Fibroblast of skin of scalp (primary cell): ENCODE measurements around the gene SHROOM3.
"Not testable (repeated sequence)": the region's sequence is repeated elsewhere in the genome, so short reads cannot be mapped to it uniquely, and the experiment has no call there.

Experiments
- DNase-seq: peaks from one replicate; pipeline ENCODE4 v3.0.0-alpha.2; 2013

Gene SHROOM3

DNA sequence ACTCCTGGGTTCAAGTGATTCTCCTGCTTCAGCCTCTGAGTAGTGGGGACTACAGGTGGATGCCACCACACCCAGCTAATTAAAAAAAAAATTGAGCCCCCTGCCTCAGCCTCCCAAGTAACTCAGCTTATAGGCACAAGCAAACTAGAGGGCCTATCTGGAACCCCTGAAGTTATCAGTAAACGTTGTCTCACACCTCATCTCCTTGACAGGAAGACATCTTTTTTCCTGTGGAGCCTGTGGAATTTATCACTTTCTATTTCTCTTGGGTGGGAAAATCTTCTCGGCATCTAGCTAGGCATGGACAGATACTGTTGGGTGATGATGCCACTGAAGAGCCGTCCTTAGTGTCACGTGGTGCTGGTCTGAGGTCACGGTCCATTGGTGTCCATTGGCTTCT lies 291.6 kb downstream of the SHROOM3 start:
- no peak for DNase-seq

DNA sequence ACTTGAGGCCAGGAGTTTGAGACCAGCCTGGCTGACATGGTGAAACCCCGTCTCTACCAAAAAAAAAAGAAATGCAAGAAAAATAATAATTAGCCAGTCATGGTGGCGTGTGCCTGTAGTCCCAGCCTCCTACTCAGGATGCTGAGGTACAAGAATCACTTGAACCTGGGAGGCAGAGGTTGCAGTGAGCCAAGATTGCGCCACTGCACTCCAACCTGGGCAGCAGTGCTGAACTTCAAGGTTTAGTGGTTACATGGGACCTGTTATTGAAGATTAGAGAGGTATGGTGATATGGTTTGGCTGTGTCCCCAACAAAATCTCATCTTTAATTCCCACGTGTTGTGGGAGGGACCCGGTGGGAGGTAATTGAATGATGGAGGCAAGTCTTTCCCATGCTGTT lies 292.9 kb downstream of the SHROOM3 start:
- not testable (repeated sequence) for DNase-seq

DNA sequence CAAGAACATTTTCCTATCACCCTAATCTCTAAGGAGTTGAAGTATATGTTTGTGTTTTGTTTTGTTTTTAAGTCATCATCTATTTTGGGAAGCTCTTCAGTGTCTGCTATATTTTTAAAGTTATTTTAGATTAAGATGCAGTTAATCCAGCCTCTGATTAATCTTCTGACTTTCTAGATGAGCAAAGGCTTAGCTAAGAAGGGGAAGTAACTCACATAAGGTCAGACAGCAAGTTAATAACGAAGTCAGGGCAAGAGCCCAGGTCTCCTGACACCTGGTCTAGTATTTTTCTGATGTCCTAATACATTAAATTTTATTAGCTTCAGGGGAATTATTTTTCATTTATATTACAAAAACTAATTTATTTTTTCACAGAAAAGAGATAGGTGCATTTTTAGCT lies 294.4 kb downstream of the SHROOM3 start:
- DNase-seq: no peak

DNA sequence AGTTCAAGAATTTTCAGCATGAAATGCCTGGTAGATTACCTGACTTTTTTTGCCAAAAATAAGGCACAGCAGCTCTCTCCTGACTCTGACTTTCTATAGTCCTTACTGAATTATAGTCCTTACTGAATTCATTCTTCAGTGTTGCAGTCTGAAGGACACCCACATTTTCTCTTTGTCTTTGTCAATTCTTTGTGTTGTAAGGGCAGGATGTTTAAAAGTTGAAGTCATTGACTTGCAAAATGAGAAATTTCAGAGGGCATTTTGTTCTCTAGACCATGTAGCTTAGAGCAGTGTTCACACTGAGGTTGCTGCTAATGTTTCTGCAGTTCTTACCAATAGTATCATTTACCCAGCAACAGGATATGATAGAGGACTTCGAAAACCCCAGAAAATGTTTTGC lies 295.0 kb downstream of the SHROOM3 start:
- DNase-seq: no peak

DNA sequence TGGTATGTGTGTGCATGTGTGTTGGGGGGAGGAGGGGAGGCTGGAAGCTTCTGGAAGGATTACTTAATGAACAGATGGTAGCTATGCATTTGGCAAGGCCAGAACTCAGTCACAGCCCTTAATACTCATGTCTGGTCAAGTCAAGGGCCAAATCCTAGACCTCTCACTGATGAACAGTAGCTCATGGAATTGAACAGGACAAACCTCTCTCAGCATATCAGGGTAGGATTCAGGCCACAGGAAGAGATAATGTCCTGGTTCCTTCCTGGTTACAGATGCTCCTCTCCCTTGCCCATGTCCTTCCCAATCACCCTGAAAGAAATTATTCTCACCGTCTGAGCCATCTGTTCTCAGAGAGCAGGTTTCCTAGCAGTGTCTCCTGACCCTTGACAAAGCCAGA lies 297.2 kb downstream of the SHROOM3 start:
- DNase-seq: no peak

DNA sequence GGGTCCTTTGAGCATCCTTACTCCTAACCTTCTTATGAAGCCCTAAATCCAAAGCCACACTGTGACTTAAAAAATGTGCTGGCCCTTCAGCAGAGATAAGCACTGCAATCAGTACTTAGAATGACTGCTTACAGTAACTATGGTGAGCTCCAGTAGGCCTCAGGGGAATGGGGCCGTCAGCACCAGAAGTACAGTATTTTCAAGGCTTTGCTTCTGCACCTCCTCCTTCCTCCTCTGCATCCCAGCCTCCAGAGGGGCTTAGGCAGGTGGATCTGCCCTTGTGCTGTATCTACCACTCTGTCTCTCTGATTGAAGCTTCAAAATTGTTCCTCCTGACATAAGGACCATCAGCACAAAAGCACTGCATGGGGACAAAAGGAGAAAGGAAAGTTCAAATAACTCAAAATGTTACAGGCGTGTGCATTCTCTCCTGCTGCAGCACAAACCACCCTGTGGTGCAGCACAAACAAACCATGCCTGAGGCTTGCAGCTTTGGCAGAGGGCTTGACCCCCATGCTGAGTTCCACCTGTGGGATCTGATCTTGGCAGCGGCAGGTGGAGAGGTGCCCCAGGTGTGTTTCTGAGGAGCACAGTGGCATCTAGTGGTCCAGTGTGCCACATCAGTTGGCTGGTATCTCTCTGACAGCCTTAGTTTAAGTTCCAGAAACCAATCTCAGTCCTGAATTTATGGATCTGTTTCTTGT lies 298.2 kb downstream of the SHROOM3 start:
- DNase-seq: peak; percentile 33

DNA sequence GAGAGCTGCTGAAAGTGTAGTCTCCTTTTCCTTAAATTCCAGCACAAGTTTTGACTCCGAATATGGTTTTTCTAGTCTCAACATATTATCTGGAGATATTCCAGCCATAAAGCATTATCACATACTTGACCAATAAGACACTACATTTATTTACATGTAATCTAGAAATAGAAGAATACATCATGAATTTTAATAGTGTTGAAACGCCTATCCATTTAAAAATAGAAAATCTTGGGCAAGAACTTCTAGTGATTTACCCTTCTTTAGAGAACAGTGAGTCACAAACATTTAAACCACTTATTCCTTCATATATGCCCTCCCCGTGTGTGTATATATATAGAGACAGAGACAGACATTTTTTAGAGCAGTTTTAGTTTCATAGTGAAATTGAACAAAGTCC lies 301.4 kb downstream of the SHROOM3 start:
- DNase-seq: peak; percentile 95

DNA sequence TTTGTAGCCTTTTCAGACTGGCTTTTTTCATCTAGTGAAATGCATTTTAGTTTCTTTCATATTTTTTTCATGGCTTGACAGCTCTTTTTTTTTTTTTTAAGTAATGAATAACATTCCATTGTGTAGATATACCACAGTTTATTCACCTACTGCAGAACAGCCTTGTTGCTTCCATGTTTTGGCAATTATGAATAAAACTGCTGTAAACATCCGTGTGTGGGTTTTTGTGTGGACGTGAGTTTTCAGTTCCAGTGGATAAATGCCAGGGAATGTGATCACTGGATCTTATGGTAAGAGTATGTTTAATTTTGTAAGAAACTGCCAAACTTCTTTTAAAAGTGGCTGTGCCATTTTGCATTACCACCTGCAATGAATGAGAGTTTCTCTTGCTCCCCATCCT lies 302.2 kb downstream of the SHROOM3 start:
- peak; percentile 50 for DNase-seq

DNA sequence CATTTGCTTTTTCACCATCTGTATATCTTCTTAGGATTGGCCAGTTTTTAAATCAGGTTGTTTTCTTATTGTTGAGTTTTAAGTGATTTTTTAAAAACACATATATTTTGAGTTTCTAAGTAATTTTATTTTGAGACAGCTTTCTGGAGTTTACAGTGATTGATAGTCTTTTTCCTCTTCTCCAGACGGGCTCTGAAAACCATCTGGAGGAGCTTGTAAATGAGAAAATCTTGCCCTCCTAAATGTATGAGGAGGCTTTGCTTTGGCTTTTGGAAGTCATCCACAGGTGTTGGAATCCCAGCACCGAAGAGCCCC lies 302.7 kb downstream of the SHROOM3 start:
- DNase-seq: no peak

DNA sequence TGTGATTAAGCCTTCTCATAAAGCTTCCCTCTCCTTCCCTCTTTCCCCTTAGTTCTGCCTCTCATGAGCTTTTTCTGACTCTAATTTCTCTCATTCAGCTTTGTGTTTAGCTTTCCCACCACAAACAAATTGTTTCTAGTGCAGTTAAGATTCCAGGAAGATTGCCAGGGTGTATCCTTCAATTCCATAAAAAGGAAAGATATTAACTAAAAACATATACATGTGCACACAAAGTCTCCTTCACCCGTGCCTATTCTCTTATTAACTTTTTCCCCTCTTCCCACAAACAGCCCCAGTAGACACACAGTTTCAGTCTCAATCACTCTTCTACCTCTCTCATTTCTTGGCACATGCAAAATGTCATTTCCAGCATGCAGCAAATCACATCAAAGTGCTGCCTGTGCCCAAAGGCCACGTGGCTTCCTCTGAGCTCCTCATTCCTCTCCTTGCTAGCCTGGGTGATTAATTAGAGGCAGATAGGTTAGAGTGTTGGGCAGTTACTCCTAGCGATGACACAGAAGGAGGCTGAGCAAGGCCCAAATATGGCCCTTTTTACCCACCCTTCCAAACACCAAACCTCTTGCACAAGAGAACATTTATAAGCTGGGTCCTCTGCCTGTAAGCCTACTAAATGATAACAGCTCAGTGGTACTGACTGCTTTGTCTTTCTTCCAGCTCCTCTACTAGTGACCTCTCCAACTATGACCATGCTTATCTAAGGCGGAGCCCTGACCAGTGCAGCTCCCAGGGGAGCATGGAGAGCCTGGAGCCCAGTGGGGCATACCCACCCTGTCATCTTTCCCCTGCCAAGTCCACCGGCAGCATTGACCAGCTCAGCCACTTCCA lies 303.3 kb downstream of the SHROOM3 start:
- peak; percentile 96 for DNase-seq

DNA sequence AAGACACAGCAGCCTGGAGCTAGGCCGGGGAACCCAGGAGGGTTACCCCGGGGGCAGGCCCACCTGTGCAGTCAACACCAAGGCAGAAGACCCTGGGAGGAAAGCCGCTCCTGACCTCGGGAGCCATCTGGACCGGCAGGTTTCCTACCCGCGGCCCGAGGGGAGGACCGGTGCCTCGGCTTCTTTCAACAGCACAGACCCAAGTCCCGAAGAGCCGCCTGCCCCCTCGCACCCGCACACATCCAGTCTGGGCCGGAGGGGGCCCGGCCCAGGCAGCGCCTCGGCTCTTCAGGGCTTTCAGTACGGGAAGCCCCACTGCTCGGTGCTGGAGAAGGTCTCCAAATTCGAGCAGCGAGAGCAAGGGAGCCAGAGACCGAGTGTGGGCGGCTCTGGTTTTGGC lies 305.2 kb downstream of the SHROOM3 start:
- DNase-seq: no peak

DNA sequence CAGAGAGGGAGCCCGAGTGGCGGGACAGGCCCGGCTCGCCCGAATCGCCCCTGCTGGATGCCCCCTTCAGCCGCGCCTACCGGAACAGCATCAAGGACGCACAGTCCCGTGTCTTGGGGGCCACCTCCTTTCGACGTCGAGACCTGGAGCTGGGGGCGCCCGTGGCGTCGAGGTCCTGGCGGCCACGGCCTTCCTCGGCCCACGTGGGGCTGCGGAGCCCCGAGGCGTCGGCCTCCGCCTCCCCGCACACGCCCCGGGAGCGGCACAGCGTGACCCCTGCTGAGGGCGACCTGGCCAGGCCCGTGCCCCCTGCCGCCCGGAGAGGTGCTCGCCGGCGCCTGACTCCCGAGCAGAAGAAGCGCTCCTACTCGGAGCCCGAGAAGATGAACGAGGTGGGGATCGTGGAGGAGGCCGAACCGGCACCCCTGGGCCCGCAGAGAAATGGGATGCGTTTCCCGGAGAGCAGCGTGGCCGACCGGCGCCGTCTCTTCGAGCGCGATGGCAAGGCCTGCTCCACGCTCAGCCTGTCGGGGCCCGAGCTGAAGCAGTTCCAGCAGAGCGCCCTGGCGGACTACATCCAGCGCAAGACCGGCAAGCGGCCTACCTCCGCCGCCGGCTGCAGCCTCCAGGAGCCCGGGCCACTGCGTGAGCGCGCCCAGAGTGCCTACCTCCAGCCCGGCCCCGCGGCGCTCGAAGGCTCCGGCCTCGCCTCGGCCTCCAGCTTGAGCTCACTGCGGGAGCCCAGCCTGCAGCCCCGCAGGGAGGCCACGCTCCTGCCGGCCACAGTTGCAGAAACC lies 306.0 kb downstream of the SHROOM3 start:
- DNase-seq: no peak

DNA sequence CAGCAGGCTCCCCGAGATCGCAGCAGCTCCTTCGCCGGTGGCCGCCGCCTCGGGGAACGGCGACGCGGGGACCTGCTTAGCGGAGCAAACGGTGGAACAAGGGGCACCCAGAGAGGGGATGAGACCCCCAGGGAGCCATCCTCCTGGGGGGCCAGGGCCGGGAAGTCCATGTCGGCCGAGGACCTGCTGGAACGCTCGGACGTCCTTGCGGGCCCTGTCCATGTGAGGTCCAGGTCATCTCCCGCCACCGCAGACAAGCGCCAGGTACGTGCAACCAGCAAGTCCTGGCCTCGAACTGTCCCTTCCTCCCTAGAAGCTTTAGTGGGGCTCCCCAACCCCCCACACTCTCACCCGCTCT lies 306.6 kb downstream of the SHROOM3 start:
- no peak for DNase-seq

DNA sequence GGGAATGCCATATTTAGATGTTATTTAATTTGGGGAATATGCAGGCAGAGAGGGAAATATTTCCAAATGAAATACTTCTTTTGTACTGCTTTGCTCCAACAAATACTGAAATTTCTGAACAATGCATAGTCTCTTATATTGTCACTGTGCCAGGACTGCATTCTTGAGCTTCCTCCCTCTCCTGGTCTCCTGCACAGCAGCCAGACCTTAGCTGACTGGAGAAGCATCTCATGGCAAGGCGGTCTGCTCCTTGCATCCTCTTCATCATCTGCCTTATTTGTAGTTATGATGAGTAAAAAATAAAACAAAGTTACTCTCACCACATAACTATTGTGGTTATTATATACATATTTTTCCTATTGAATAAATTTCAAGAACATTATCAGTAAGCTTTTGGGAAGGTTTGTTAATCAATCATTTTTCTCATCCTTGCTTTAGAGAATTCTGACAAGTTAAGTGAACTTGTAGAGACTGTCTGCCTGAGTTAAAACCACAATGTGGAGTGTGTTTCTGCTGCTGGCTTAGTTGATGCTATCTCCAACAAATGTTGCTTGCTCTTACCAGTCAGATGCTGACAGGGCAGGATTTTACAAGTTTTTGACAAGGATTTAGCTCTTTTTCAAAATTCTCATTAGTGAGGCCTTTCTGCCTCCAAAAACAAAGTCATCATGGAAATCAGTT lies 309.4 kb downstream of the SHROOM3 start:
- peak; percentile 98 for DNase-seq

DNA sequence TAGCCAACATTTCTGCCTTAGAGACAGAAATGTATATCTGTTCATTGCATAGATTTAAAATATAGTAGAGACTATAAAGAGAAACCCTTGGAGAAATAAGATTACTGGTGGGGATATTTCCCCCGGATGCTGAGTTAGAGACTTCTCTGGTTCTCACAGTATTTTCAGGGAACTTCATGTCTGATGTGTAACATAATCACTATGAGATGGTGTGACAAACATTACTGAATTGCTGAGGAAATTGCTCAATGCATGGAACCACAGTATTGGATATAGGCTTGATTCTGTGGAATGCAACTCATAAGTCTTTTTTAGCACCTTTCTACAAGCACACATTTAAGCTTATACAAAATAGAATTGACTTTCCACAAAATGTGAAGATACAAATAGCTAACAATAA lies 310.2 kb downstream of the SHROOM3 start:
- peak; percentile 91 for DNase-seq

DNA sequence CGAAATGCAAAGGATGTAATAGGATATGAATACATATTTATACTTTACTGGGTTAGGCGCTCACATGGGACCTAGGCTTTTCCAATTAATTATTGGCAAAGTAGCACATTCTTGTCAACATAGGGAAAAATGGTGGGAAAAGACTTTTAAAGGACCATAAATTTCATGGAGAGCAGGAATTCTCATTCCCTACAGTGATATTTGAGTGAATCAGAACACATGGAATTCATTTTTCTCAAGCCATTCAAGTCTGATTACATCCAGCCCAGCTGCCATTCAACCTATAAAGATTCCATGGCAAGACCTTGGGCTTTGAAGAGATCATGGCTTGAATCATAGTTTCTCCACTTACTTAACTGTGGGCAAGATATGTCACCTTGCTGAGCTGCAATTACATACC lies 312.5 kb downstream of the SHROOM3 start:
- peak; percentile 94 for DNase-seq

DNA sequence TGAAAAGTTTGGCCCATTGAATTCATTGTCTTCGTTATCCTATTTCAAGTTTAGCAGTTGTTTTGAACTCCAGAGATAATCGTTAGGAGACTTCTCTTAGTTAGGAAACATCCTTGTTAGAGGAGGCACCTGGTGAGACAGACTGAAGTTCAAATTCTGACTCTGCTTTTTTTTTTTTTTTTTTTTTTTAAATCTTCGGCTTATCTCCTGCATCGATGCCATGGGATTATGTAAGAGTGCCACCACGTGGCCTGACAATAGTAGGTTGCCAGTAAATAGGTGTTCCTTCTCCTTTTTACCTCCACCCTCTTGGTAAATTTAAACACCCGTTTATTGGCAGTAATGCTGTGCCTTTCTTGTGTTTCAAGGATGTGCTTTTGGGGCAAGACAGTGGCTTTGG lies 313.6 kb downstream of the SHROOM3 start:
- DNase-seq: peak; percentile 54

DNA sequence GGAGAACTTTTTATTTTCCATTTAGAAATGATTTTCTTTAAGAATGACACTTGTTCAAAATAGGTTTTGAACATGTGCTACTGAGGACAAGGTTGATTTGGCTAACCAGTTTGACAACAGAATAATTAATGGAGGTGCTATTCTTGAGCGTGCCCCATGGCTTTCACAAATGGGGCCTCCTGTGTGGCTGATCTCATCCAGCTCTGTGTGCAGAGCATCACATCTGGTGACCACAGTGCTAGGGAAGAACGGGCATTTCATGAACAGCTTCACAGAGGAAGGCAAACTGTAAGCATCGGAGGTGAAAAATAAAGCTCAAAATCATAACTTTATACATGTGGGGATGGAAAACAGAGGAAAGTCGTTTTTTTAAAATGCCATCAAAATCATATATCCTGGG lies 314.3 kb downstream of the SHROOM3 start:
- DNase-seq: no peak

DNA sequence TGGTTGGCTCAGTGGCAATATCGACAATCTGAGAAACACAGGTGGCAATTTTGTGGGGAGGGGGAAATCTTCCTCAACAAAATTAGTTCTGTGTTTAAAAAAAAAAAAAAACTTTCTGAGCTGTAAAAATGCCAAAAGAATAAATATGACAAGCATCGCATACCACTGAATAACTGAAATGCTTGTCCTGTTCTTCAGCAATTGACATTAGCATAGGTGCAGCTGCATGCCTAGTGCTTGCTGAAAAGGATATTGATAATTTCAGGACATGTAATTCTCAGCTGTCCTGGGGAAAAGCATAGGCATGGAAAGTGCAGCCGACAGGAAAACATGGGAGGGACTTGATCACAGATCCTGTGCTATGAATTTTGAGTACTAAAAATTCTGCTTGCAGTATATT lies 315.7 kb downstream of the SHROOM3 start:
- no peak for DNase-seq

DNA sequence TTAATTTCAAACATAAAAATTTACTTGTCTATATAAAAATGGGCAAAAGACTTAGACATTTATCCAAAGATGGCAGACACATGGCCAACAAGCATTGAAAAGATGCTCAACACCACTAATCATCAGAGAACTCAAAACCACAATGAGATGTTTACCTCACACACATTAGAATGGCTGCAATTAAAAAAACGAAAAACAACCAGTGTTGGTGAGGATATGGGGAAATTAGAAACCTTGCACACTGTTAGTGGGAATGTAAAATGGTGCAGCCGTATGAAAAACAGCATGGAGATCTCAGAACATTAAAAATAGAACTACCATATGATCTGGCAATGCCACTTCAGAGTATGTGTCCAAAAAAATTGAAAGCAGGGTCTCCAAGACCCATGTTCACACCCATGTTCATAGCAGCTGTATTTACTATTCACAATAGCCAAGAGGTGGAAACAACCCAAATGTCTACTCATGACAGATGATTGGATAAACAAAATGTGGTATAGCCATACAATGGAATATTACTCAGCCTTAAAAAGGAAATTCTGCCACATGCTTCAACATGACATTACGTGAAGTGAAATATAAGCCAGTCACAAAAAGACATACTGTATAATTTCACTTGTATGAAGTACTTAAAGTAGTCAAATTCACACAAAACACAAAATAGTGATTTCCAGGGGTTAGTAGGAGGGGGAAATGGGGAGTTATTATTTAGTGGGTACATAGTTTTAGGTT lies 316.7 kb downstream of the SHROOM3 start:
- no peak for DNase-seq

DNA sequence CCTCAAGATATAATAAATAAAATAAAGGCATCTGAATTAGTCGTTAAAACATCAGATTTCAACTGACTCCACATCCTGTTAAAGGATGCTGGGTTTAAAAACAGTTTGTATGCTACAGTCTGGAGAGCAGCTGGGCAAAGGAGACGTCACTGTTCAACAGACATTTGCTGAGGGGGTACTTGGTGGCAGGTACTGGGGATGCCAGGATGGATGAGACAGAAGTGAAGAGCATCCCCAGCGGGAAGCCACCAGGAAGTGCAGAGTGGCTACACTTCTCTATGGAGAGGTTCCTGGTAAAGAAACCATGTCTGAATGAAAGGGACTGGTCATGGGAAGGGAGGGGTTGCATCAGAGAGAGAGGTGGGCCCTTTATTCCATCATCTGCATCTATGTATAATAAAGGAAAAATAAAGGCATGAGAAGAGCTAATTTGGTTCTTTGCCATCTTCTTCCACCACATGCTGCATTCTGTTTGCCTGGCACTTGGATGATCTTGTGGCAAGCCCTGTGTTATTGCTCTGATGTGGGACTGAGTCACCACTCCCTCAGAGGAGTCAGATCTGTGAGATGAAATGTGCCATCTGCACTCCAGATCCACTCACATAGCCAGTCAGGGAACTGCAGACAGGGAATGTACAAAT lies 318.0 kb downstream of the SHROOM3 start:
- peak; percentile 99 for DNase-seq

DNA sequence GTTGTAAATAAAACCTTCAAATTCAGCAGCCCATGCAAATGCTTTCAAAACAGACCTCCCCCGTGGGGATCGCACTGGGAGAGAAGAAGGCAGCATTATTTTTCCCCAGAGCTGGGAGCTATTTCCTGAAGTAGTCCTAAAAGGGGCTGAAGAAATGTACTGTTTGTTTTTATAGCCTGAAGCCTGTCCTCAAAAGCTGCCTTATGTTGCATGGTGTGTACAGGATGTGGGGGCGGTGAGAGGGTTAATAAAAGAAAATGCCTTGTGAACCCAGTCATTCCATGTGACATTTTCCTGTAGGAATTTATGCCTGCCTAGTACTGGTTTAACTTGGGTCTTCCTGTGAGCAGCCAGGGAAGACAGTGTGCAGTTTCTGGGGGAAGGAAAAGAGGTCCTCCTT lies 318.8 kb downstream of the SHROOM3 start:
- peak; percentile 99 for DNase-seq
